Natural killer cell treated with Interleukin-12 subunit alpha and Interleukin-12 subunit beta and Interleukin-15 and Interleukin-18, amount 100 ng/mL, for 72 hours (primary cell): ENCODE data around the gene TRABD2B. TPM values are rescaled to one million over a fixed set of nuclear protein-coding genes. Genes with fewer than 3 reads are reported as not detected.

Source experiments
- ATAC-seq, 2 donors: fragments of 150-1000 bp; cut with Tn5 transposase in 1 of 2; sonication (Bioruptor Pico), chemical (Tn5 transposase) in 1 of 2; 2 replicates each; pipeline ENCODE4 v1.10.0; 2021
- DNase-seq: peaks from one replicate; pipeline ENCODE4 v3.0.0; 2022; ENCODE audit warnings: low spot score
- H3K27ac Mint-ChIP-seq, 2 donors: 1 replicate in 1 of 2; 2 replicates in 1 of 2; pipeline ENCODE4 v1.8.0; 2022; ENCODE audit warnings: mixed read lengths in 2 of 2, mild to moderate bottlenecking in 1 of 2, moderate library complexity in 1 of 2
- H3K27me3 Mint-ChIP-seq, 2 donors: 1 replicate in 1 of 2; 2 replicates in 1 of 2; pipeline ENCODE4 v1.8.0; 2022; ENCODE audit warnings: mixed read lengths in 2 of 2
- H3K36me3 Mint-ChIP-seq: one replicate; pipeline ENCODE4 v1.8.0; 2022; ENCODE audit warnings: mixed read lengths
- H3K4me1 Mint-ChIP-seq, 2 donors: 1 replicate in 1 of 2; 2 replicates in 1 of 2; pipeline ENCODE4 v1.8.0; 2022; ENCODE audit warnings: low read depth in 2 of 2, mixed read lengths in 2 of 2, mild to moderate bottlenecking in 1 of 2
- H3K4me3 Mint-ChIP-seq: one replicate; pipeline ENCODE4 v1.8.0; 2022; ENCODE audit warnings: mixed read lengths
- H3K9me3 Mint-ChIP-seq: 2 replicates; pipeline ENCODE4 v1.8.0; 2022; ENCODE audit warnings: mixed read lengths
- total RNA-seq, 2 donors: library from RNA; stranded (reverse); gene quantifications; one replicate each; pipeline ENCODE4 v1.2.3, GENCODE V29; 2022

The TRABD2B gene
- total RNA-seq, 2 donors from 2014 or later, result not detected

GRCh38 chr1:47919113-47919833, 77.9 kb downstream of the TRABD2B start:
- no peak overlapping the region for H3K27ac Mint-ChIP-seq

GRCh38 chr1:47918257-47918867, 78.8 kb downstream of the TRABD2B start:
- H3K4me1 Mint-ChIP-seq, result no peaks in the 10 kb centered on the region
- no peak overlapping the region for H3K27ac Mint-ChIP-seq

More at GRCh38 chr1:47919113-47919833, 77.9 kb downstream of the TRABD2B start:
- Mint-ChIP-seq H3K36me3 (no peaks in the 10 kb centered on the region), H3K9me3 (no peaks in the 10 kb centered on the region), H3K4me1 (no peaks in the 10 kb centered on the region), H3K27me3 (peaks cover 13 to 20% of the 10 kb centered on the region in 2 donors), H3K4me3 (no peak overlapping the region)
- DNase-seq (no peak), ATAC-seq (no peak)

GRCh38 chr1:47917687-47918086, 79.5 kb downstream of the TRABD2B start:
- no peak for ATAC-seq
- no peak overlapping the region for H3K27ac Mint-ChIP-seq
- H3K4me1 Mint-ChIP-seq, result no peaks in the 10 kb centered on the region

More at GRCh38 chr1:47918257-47918867, 78.8 kb downstream of the TRABD2B start:
- no peak overlapping the region for H3K4me3 Mint-ChIP-seq
- H3K27me3 Mint-ChIP-seq, result peaks cover 11% of the 10 kb centered on the region in 2 donors
- DNase-seq (no peak), ATAC-seq (no peak)
- H3K36me3 Mint-ChIP-seq, result no peaks in the 10 kb centered on the region
- no peaks in the 10 kb centered on the region for H3K9me3 Mint-ChIP-seq

GRCh38 chr1:47915677-47916353, 81.4 kb downstream of the TRABD2B start:
- no peak for DNase-seq
- H3K36me3 Mint-ChIP-seq, result no peaks in the 10 kb centered on the region
- ATAC-seq, result no peak
- H3K27me3 Mint-ChIP-seq, result peaks cover 0 to 2% of the 10 kb centered on the region in 2 donors
- no peak overlapping the region for H3K4me3 Mint-ChIP-seq
- H3K9me3 Mint-ChIP-seq, result no peaks in the 10 kb centered on the region
- H3K4me1 Mint-ChIP-seq, result no peaks in the 10 kb centered on the region
- no peak overlapping the region for H3K27ac Mint-ChIP-seq

More at GRCh38 chr1:47917687-47918086, 79.5 kb downstream of the TRABD2B start:
- Mint-ChIP-seq H3K27me3 (peaks cover 4 to 5% of the 10 kb centered on the region in 2 donors), H3K36me3 (no peaks in the 10 kb centered on the region), H3K9me3 (no peaks in the 10 kb centered on the region), H3K4me3 (no peak overlapping the region)
- DNase-seq, result no peak

GRCh38 chr1:47914952-47915676, 82.1 kb downstream of the TRABD2B start:
- H3K9me3 Mint-ChIP-seq, result no peaks in the 10 kb centered on the region
- no peak for ATAC-seq
- no peak overlapping the region for H3K4me3 Mint-ChIP-seq
- no peak for DNase-seq
- no peaks in the 10 kb centered on the region for H3K4me1 Mint-ChIP-seq
- no peaks in the 10 kb centered on the region for H3K36me3 Mint-ChIP-seq
- H3K27ac Mint-ChIP-seq, result no peak overlapping the region
- H3K27me3 Mint-ChIP-seq, result no peaks in the 10 kb centered on the region

GRCh38 chr1:47914218-47914938, 82.8 kb downstream of the TRABD2B start:
- no peak overlapping the region for H3K4me3 Mint-ChIP-seq
- H3K27me3 Mint-ChIP-seq, result peaks cover 0 to 1% of the 10 kb centered on the region in 2 donors
- DNase-seq (no peak), ATAC-seq (no peak)
- no peak overlapping the region for H3K27ac Mint-ChIP-seq
- H3K4me1 Mint-ChIP-seq, result no peaks in the 10 kb centered on the region
- no peaks in the 10 kb centered on the region for H3K36me3 Mint-ChIP-seq
- no peaks in the 10 kb centered on the region for H3K9me3 Mint-ChIP-seq

- no peaks in the 10 kb centered on the region for H3K9me3 Mint-ChIP-seq
- no peak for ATAC-seq
- H3K27ac Mint-ChIP-seq, result no peak overlapping the region
Observed at GRCh38 chr1:47913225-47913823, 83.9 kb downstream of the TRABD2B start.

GRCh38 chr1:47912756-47913155, 84.4 kb downstream of the TRABD2B start:
- peaks cover 7 to 14% of the 10 kb centered on the region in 2 donors for H3K27me3 Mint-ChIP-seq
- H3K9me3 Mint-ChIP-seq, result no peaks in the 10 kb centered on the region
- DNase-seq (no peak), ATAC-seq (no peak)
- H3K27ac Mint-ChIP-seq, result no peak overlapping the region
- no peak overlapping the region for H3K4me3 Mint-ChIP-seq
- H3K36me3 Mint-ChIP-seq, result no peaks in the 10 kb centered on the region
- no peaks in the 10 kb centered on the region for H3K4me1 Mint-ChIP-seq

More at GRCh38 chr1:47913225-47913823, 83.9 kb downstream of the TRABD2B start:
- Mint-ChIP-seq H3K36me3 (no peaks in the 10 kb centered on the region), H3K27me3 (peaks cover 7 to 12% of the 10 kb centered on the region in 2 donors), H3K4me3 (no peak overlapping the region), H3K4me1 (no peaks in the 10 kb centered on the region)
- DNase-seq, result no peak

- DNase-seq (no peak), ATAC-seq (no peak)
- Mint-ChIP-seq H3K36me3 (no peaks in the 10 kb centered on the region), H3K9me3 (no peaks in the 10 kb centered on the region), H3K4me1 (no peaks in the 10 kb centered on the region), H3K4me3 (no peak overlapping the region), H3K27ac (no peak overlapping the region), H3K27me3 (peaks cover 7 to 14% of the 10 kb centered on the region in 2 donors)
Observed at GRCh38 chr1:47911892-47912291, 85.3 kb downstream of the TRABD2B start.

- no peak for DNase-seq
- Mint-ChIP-seq H3K36me3 (no peaks in the 10 kb centered on the region), H3K27ac (no peak overlapping the region), H3K9me3 (no peaks in the 10 kb centered on the region), H3K4me1 (no peaks in the 10 kb centered on the region), H3K27me3 (peaks cover 7 to 15% of the 10 kb centered on the region in 2 donors), H3K4me3 (no peak overlapping the region)
- no peak for ATAC-seq
Observed at GRCh38 chr1:47911424-47911823, 85.8 kb downstream of the TRABD2B start.

GRCh38 chr1:47908258-47908657, 88.9 kb downstream of the TRABD2B start:
- H3K36me3 Mint-ChIP-seq, result no peaks in the 10 kb centered on the region
- H3K4me1 Mint-ChIP-seq, result no peaks in the 10 kb centered on the region
- H3K27ac Mint-ChIP-seq, result no peak overlapping the region
- ATAC-seq (no peak), DNase-seq (no peak)
- no peaks in the 10 kb centered on the region for H3K9me3 Mint-ChIP-seq
- H3K4me3 Mint-ChIP-seq, result no peak overlapping the region
- H3K27me3 Mint-ChIP-seq, result peaks cover 19 to 34% of the 10 kb centered on the region in 2 donors

GRCh38 chr1:47907177-47907528, 90.0 kb downstream of the TRABD2B start:
- Mint-ChIP-seq H3K27ac (no peak overlapping the region), H3K36me3 (no peaks in the 10 kb centered on the region), H3K27me3 (peaks cover 19 to 34% of the 10 kb centered on the region in 2 donors), H3K4me1 (no peaks in the 10 kb centered on the region), H3K9me3 (no peaks in the 10 kb centered on the region), H3K4me3 (no peak overlapping the region)
- DNase-seq (no peak), ATAC-seq (no peak)
